ENCODE data around the gene PCNT.

GRCh38 chr21:46486481-46487126 lies 162.6 kb downstream of the PCNT start:
- TF ChIP-seq CTCF (IDR thresholded peaks at IDR 0.05) (no peak), POLR2A (IDR thresholded peaks at IDR 0.05) (no peak)

Data from lower leg skin (tissue), 3 donors.